A549 (cell line): ENCODE results near the gene DNAH8. TPM values are rescaled to one million over a fixed set of nuclear protein-coding genes. Genes with fewer than 3 reads are reported as not detected.

Experiments
- ATAC-seq, 2 experiments: fragments of 200-7000 bp in 1 of 2; fragments of >200 bp in 1 of 2; cut with Nextera tagmentation in 1 of 2; cut with Tn5 transposase in 1 of 2; 3 replicates each; pipeline versions ENCODE4 v1.8.0 to v1.9.1; 2018 to 2020; ENCODE audit warnings: mild to moderate bottlenecking in 1 of 2, moderate library complexity in 1 of 2
- CTCF ChIA-PET: fragments of 300-600 bp; sonication (Branson Sonifier 250); formaldehyde crosslinking; extraction: SDS; loops from one replicate; lab custom pipeline; 2021; ENCODE audit warnings: antibody characterized with exemption, inconsistent platforms; lab: Yijun Ruan, JAX
- POLR2A ChIA-PET: fragments of 350-600 bp; formaldehyde crosslinking; extraction: SDS; loops from one replicate; lab custom pipeline; 2021; ENCODE audit warnings: antibody characterized with exemption, inconsistent platforms; lab: Yijun Ruan, JAX
- DNase-seq, 2 experiments: peaks; one replicate each; pipeline versions ENCODE4 v3.0.0 to v3.0.0-alpha.2; 2011 to 2016; ENCODE audit warnings: low read depth in 1 of 2, low spot score in 1 of 2
- FAIRE-seq: peaks from 2 replicates; lab custom pipeline; 2011; peaks lifted over from hg19 to GRCh38; lab: Jason Lieb, UNC
- H3K27ac ChIP-seq, 2 experiments: fragments of >200 bp; sonication (Bioruptor Twin); formaldehyde crosslinking; 3 replicates each; pipeline ENCODE4 v1.5.1; 2016 to 2017
- H3K4me1 ChIP-seq: fragments of >200 bp; sonication (Bioruptor Twin); formaldehyde crosslinking; 3 replicates; pipeline ENCODE4 v1.6.1; 2016
- H3K4me2 ChIP-seq: fragments of >200 bp; sonication (Bioruptor Twin); formaldehyde crosslinking; 3 replicates; pipeline ENCODE4 v1.6.1; 2016
- H3K4me3 ChIP-seq: fragments of >200 bp; sonication (Bioruptor Twin); formaldehyde crosslinking; 3 replicates; pipeline ENCODE4 v1.5.1; 2016
- H3K9me3 ChIP-seq: fragments of >200 bp; sonication (Bioruptor Twin); formaldehyde crosslinking; 3 replicates; pipeline ENCODE4 v1.6.1; 2016
- ATOH8 ChIP-seq: fragments of 250-450 bp; sonication (Bioruptor Pico); IDR thresholded peaks from 2 replicates; pipeline ENCODE4 v1.5.0; 2020; ENCODE audit warnings: low read depth, mild to moderate bottlenecking, moderate library complexity
- BCL3 ChIP-seq: fragments of >200 bp; sonication (Bioruptor Twin); formaldehyde crosslinking; IDR thresholded peaks from 3 replicates; pipeline ENCODE4 v1.6.1; 2016
- CEBPB ChIP-seq, 2 experiments: fragments of >200 bp in 1 of 2; sonication (Bioruptor Twin) in 1 of 2; formaldehyde crosslinking in 1 of 2; IDR thresholded peaks; 2 replicates each; pipeline ENCODE4 v1.6.1; 2012 to 2016
- EHF ChIP-seq: fragments of 250-450 bp; sonication (Bioruptor Pico); IDR thresholded peaks from 2 replicates; pipeline ENCODE4 v1.5.0; 2020; ENCODE audit warnings: mild to moderate bottlenecking
- EHMT2 ChIP-seq: fragments of 200-600 bp; sonication (generic); IDR thresholded peaks from 2 replicates; pipeline ENCODE4 v1.6.1; 2016; ENCODE audit warnings: antibody characterized with exemption, low read depth, mild to moderate bottlenecking, moderate library complexity
- EP300 ChIP-seq, 2 experiments: fragments of >200 bp; sonication (Bioruptor Twin); formaldehyde crosslinking; IDR thresholded peaks; 2 replicates in 1 of 2; 3 replicates in 1 of 2; pipeline ENCODE4 v1.6.1; 2016 to 2017
- FOSL2 ChIP-seq, 2 experiments: fragments of 450-650 bp in 1 of 2; fragments of >200 bp in 1 of 2; sonication (Bioruptor Twin) in 1 of 2; formaldehyde crosslinking; IDR thresholded peaks; 2 replicates each; pipeline versions ENCODE4 v1.5.0 to v1.6.1; 2016 to 2020; ENCODE audit warnings: mild to moderate bottlenecking in 1 of 2, moderate library complexity in 1 of 2
- HDAC2 ChIP-seq: fragments of 200-600 bp; sonication (generic); IDR thresholded peaks from 2 replicates; pipeline ENCODE4 v1.6.1; 2016
- HEYL ChIP-seq: fragments of 250-450 bp; sonication (Bioruptor Pico); IDR thresholded peaks from 2 replicates; pipeline ENCODE4 v1.8.0; 2021; ENCODE audit warnings: mild to moderate bottlenecking, moderate library complexity
- HMGXB4 ChIP-seq: fragments of 250-450 bp; sonication (Bioruptor Pico); IDR thresholded peaks from 2 replicates; pipeline ENCODE4 v1.5.0; 2021; ENCODE audit warnings: mild to moderate bottlenecking, moderate library complexity, borderline replicate concordance
- HOXA7 ChIP-seq: fragments of 250-450 bp; sonication (Bioruptor Pico); IDR thresholded peaks from 2 replicates; pipeline ENCODE4 v1.5.0; 2020; ENCODE audit warnings: mild to moderate bottlenecking, moderate library complexity
- JUN ChIP-seq, 2 experiments: fragments of >200 bp; sonication (Bioruptor Twin); formaldehyde crosslinking; IDR thresholded peaks; 2 replicates in 1 of 2; 3 replicates in 1 of 2; pipeline ENCODE4 v1.6.1; 2016 to 2017
- KDM1A ChIP-seq: fragments of 200-600 bp; sonication (generic); IDR thresholded peaks from 2 replicates; pipeline ENCODE4 v1.6.1; 2016; ENCODE audit warnings: low read depth, mild to moderate bottlenecking
- KDM5A ChIP-seq: fragments of 200-600 bp; sonication (generic); IDR thresholded peaks from 2 replicates; pipeline ENCODE4 v1.6.1; 2016; ENCODE audit warnings: antibody characterized with exemption, mild to moderate bottlenecking
- MAFK ChIP-seq: fragments of 450-650 bp; IDR thresholded peaks from 2 replicates; pipeline ENCODE4 v1.6.1; 2014; ENCODE audit not compliant: partially characterized antibody
- MAX ChIP-seq: IDR thresholded peaks from 2 replicates; pipeline ENCODE4 v1.6.1; 2012
- NR3C1 ChIP-seq: fragments of >200 bp; sonication (Bioruptor Twin); formaldehyde crosslinking; IDR thresholded peaks from 3 replicates; pipeline ENCODE4 v1.6.1; 2017
- RFX5 ChIP-seq: fragments of 450-650 bp; IDR thresholded peaks from 2 replicates; pipeline ENCODE4 v1.7.1; 2014; ENCODE audit warnings: antibody characterized with exemption, mild to moderate bottlenecking, moderate library complexity
- RNF2 ChIP-seq: fragments of 200-600 bp; sonication (generic); IDR thresholded peaks from 2 replicates; pipeline ENCODE4 v1.6.1; 2016; ENCODE audit warnings: low read depth, mild to moderate bottlenecking, antibody characterized with exemption, moderate library complexity, borderline replicate concordance
- SREBF2 ChIP-seq: fragments of 450-650 bp; IDR thresholded peaks from 2 replicates; pipeline ENCODE4 v1.6.1; 2014; ENCODE audit warnings: mild to moderate bottlenecking, moderate library complexity
- ZC3H11A ChIP-seq: fragments of 450-650 bp; IDR thresholded peaks from 2 replicates; pipeline ENCODE4 v1.6.1; 2014; ENCODE audit warnings: antibody characterized with exemption, mild to moderate bottlenecking
- ZNF302 ChIP-seq: fragments of 250-450 bp; sonication (Bioruptor Pico); IDR thresholded peaks from 2 replicates; pipeline ENCODE4 v1.9.0; 2021; ENCODE audit warnings: inconsistent platforms, mild to moderate bottlenecking, moderate library complexity
- ZSCAN20 ChIP-seq: fragments of 250-450 bp; sonication (Bioruptor Pico); IDR thresholded peaks from 2 replicates; pipeline ENCODE4 v1.8.0; 2022; ENCODE audit warnings: mild to moderate bottlenecking, moderate library complexity
- WGBS: methylation state at CpG from one replicate; pipeline ENCODE4 v1.1.6; 2017; ENCODE audit errors: missing lambda C conversion rate; 5-methylcytosine and 5-hydroxymethylcytosine counted together
- polyA plus RNA-seq, 4 experiments: library from polyadenylated mRNA; depleted of rRNA in 3 of 4; stranded (reverse); fragments of >200 nt; fragmentation: RNase III in 1 of 4; extraction: RNeasy Plus Mini Kit Qiagen cat#74134 plus additional on column Dnase treatment in 1 of 4; gene quantifications; 2 replicates in 3 of 4; 3 replicates in 1 of 4; pipeline ENCODE4 v1.2.3, GENCODE V29; 2011 to 2017

The DNAH8 gene
- polyA plus RNA-seq, 2 of the 4 experiments (the other 2 are of a cell fraction), result not detected

- POLR2A ChIA-PET, result no interaction called here
- WGBS, result 63% methylated on average over 1 of the region's 1 CpG
Measured at GRCh38 chr6:38935051-38935450, 219.9 kb downstream of the DNAH8 start.

GRCh38 chr6:38937839-38938613 lies 222.9 kb downstream of the DNAH8 start:
- ChIA-PET CTCF (interaction anchor here (0.7 kb wide), 1 partner anchor 462 kb away, joined by 4 read pairs; no protein-coding TSS in a partner anchor), POLR2A (no interaction called here)
- WGBS, result 46% methylated on average over 15 of the region's 15 CpGs
- Histone ChIP-seq H3K4me3 (no peak overlapping the region), H3K27ac (no peak overlapping the region)
- no peak for ATAC-seq
- no peak for TF ChIP-seq JUN (IDR thresholded peaks at IDR 0.05)
- no peak for TF ChIP-seq RFX5
- TF ChIP-seq KDM5A, result no peak
- TF ChIP-seq FOSL2 (IDR thresholded peaks at IDR 0.05), result no peak
- TF ChIP-seq FOSL2 (CRISPR knock-in tag; IDR thresholded peaks at IDR 0.05), result no peak
- no peak for TF ChIP-seq HOXA7 (CRISPR knock-in tag)
- no peak for TF ChIP-seq HDAC2
- no peak for TF ChIP-seq CEBPB (IDR thresholded peaks at IDR 0.05)
- TF ChIP-seq ZC3H11A, result no peak
- no peak for TF ChIP-seq KDM1A
- no peak for TF ChIP-seq EP300 (IDR thresholded peaks at IDR 0.05)
- TF ChIP-seq, all 56 proteins: peak for 0
- Histone ChIP-seq H3K9me3 (no peaks in the 10 kb centered on the region), H3K4me2 (no peak overlapping the region), H3K4me1 (no peaks in the 10 kb centered on the region)
- DNase-seq, result no peak
- no peak for FAIRE-seq

More at GRCh38 chr6:38935051-38935450, 219.9 kb downstream of the DNAH8 start:
- DNase-seq, result no peak
- no peak for TF ChIP-seq EHMT2
- no peak for TF ChIP-seq ZNF302
- no peak for TF ChIP-seq JUN (IDR thresholded peaks at IDR 0.05)
- no peak for TF ChIP-seq MAX
- no peak for TF ChIP-seq HMGXB4 (CRISPR knock-in tag)
- no peak for TF ChIP-seq KDM1A
- TF ChIP-seq RNF2, result no peak
- no peak for TF ChIP-seq HOXA7 (CRISPR knock-in tag)
- TF ChIP-seq HEYL (CRISPR knock-in tag), result no peak
- TF ChIP-seq MAFK, result no peak
- TF ChIP-seq ATOH8 (CRISPR knock-in tag), result no peak
- TF ChIP-seq NR3C1, result no peak
- TF ChIP-seq EHF (CRISPR knock-in tag), result no peak
- TF ChIP-seq SREBF2, result no peak
- TF ChIP-seq ZSCAN20 (CRISPR knock-in tag), result no peak
- TF ChIP-seq BCL3, result no peak
- TF ChIP-seq, all 56 proteins: peak for 0
- H3K4me1 ChIP-seq, result no peaks in the 10 kb centered on the region
- no peak overlapping the region for H3K27ac ChIP-seq
- CTCF ChIA-PET, result no interaction called here
- FAIRE-seq, result no peak
- ATAC-seq, result no peak
- no peak overlapping the region for H3K4me3 ChIP-seq
- no peaks in the 10 kb centered on the region for H3K9me3 ChIP-seq
- no peak overlapping the region for H3K4me2 ChIP-seq
